NCI-H1092 (cell line): ENCODE measurements around the gene IWS1.
"Not testable (repeated sequence)": the region's sequence is repeated elsewhere in the genome, so short reads cannot be mapped to it uniquely, and the experiment has no call there.

ENCODE experiments used
- DNase-seq: peaks from one replicate; lab custom pipeline; 2025; lab: John Stamatoyannopoulos, UW

Gene IWS1

DNA sequence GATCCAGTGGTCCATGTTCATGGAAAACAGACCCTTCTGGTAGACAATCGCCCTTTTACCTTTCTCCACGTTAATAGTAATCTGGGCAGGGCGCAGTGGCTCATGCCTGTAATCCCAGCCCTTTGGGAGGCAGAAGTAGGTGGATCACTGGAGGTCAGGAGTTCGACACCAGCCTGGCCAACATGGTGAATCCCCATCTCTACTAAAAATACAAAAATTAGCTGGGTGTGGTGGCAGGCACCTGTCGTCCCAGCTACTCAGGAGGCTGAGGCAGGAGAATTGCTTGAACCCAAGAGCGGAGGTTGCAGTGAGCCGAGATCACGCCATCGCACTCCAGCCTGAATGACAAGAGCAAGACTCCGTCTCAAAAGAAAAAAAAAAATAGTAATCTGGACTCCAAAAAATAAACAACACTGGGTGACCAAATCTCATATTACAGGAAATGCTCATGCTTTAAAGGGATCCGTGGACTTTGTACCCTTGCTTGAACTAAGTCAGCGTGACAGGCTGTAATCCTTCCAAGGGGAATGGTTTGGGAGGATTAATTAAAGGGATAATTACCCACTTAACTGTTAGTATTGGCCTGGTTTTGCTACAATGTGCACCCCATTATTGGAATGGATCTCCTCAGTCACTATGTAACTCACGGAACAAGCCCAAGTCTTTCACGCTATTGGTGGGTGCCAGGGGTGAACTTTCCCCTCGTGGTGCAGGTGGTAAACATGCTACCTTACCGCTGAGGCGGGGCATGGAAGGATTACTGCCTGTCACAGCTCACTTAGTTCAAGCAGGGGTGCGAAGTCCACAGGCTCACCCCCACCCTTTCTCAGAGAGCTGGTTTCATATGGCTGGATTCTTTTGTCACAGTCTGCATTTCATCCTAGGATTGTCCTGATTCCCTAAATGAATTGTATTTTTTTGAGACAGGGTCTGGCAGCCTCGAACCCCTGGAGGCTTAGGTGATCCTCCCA, 71.4 kb downstream of the IWS1 start:
- DNase-seq = no peak

DNA sequence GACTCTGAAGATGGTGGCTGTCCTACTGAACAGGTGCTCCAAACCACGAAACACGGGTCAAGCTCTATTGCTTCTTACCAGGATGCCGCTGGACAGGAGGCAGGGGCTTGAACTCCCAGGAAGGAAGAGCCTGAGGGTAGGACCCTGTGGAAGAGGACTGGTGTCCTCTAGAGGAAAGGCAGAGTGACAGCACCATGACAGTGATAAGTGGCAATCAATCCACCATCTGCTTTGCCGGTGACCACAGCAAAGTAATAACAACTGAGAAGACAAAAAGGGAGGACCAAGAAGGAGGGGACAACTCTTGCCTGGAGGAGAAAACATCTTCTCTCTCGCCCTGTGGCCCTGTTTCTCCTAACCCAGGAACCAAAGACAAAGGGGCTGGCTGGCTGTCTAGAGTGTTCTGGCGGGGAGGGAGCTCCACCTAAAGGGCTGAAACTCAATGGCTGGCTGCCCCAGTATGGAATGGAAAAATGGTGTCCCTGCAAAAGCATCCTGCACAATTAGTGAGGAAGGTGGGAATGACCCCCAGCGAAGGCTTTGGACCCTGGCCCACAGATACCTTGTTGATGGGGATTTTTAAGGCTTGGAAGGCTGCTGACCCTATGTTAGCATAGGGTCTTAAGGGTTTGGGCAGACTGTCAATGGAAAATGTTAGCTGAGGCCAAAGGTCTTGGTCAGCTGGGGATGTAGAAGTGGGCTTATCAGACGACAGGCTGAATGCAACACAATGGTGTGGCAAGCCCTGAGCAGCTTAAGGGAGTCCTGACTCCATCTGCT, 72.7 kb downstream of the IWS1 start:
- DNase-seq = no peak

DNA sequence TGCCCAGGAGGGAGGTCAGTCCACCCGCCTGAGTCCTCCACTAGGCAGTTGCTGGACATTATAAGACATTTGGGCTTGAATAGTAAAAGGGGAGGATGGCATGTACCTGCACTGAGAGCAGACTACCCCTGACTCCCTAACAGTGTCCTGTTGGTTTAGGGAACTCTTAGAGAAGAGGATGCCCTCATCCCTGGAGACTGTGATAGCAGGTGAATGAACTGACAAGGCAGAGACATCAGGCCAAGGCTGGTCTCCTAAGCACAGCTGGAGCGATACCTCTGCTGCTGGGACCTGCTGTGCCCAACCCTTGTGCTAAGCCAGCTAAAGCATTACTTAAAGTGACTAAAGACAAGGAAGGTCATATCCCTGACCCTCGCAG, 73.3 kb downstream of the IWS1 start:
- no peak for DNase-seq

DNA sequence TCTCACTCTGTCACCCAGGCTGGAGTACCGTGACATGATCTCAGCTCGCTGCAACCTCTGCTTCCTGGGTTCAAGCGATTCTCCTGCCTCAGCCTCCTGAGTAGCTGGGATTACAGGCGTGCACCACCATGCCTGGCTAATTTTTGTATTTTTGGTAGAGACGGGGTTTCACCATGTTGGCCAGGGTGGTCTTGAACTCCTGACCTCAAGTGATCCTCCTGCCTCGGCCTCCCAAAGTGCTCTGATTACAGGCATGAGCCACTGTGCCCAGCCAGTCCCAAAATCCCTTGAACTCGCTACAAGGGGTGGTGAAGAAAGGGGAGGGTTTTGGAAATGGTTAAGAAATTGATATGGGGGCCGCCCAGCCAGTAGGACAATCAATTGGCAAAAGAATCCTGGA, 73.9 kb downstream of the IWS1 start:
- not testable (repeated sequence) for DNase-seq

DNA sequence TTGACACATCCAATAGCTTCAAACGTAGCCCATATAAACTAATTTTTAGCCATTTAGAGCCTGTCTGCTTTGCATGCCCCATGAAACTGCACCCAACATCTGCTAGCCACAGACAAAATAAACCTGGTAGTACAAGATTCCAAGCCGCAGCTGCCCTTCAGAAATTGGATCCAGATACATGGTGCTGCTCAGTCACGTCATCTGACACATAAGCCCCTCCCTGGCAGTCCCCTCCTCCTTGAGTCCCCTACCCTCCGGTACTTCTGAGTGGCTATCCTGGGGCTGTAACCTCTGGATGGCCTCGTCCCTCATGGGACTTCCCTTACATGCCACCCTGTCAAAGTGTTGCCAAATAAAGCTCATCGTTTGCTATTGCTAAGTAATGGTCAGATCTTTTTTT, 74.3 kb downstream of the IWS1 start:
- no peak for DNase-seq

DNA sequence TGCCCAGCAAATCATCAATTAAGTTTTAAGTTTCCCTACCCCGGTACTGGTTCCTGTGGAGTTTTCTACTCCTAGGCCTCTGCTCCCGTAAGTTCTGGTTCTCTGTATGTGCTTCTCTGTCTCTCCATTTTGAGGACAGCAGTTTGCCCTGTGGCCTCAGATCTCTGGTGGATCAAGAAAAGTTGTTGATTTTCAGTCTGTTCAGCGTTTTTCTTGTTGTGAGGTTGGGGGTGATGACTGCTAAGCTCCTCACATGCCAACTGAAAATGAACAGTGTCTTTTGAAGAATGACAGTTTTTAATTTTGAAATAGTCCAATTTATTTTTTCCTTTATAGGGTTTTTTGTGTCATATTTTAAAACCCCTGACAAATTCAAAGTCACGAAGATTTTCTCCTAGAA, 76.4 kb downstream of the IWS1 start:
- DNase-seq = no peak

DNA sequence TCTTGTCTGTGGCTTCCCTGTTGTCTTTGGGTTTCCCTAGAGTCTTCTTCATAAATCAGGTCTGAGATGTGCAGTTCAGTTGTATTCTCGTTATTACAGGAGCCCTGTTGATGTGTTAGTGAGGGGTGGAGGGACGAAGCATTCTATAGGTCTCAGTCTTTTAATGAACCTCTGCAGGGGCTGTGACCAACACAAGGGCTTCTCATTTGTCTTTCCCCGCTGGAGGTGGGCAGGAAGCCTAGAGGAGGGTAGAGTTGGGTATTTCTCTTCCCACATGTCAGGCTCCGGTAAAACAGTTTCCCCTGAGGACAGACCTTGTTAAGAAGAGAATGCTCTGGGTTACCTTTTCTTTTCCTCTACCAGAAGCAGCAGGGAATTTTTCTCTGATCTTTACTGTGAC, 76.9 kb downstream of the IWS1 start:
- DNase-seq = no peak

DNA sequence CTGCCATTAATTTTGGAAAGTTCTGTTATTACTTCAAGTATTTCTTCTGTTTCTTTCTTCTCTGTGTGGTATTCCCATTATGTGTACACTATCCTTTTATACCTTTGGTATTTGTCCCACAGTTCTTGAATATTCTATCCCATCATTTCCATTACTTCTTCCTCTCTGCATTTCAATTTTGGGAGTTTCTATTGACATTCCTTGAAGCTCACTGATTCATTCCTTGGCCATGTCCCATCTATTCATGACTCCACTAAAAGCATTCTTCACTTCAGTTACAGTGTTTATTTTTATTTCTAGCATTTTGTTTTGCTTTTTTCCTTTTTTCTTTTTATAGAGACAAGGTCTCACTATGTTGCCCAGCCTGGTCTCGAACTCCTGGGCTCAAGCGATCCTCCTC, 77.8 kb downstream of the IWS1 start:
- no peak for DNase-seq

DNA sequence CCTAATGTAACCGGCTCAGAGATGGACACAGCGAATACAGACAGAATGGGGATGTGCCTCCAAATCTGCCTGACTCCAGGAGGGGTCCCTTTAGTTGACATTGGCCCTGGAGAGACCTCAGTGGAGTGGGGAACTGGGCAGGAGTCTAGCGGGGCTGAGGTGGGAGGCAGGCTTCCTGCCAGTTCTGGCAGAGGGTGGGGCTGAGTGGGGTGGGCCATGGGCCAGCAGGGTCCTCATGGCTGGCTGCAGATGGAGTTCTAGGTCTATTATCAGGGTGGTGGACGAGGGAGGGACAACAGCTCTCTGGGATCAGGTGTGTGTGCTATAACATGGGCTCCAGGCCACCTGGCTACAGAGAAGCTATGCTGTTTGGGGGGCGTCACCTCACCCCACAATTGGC, 86.9 kb downstream of the IWS1 start:
- no peak for DNase-seq

DNA sequence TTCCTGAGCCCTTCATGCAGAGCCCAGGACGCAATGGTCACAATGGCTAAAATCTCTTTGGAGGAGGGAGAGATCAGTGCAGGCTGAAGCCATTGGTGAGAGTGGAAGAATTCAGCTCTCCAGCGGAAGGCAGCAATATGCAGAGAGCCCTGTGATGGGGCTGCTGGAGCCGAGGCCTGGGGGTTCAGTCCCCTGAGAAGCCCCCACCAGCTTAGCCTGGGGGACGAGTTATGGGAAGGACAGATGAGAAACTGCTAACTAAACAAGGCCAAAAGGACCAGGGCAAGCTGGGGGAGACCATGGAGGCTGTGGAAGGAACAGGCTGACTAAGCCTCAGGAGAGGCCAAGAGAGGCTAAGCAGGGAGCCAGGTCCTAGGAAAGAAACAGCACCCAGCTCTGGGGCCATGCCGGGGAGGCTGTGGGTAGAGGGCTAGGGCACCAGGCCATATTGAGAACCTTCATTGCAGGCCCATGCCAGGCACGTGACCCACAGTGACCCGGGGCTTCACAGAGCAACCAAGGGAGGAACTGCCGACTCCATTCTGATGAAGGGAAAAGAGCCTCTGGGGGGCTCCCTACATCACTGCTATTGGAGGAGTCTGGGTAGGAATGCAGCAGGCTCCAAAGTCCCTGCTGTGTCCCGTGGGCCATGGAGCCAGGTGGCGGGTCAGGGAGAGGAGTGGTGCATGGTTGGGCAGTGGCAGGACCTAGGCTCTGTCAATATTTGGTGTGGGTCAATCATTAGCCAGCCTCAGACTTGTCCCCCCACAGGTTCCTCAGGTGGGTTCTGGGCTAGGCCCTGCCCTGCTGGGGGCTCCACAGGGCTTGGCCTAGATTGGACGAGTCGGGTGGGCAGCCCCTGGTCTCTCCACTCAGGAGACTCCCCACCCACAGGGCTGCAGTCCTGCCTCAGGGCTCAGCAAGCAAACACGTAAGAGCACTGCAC, 88.2 kb downstream of the IWS1 start:
- no peak for DNase-seq

DNA sequence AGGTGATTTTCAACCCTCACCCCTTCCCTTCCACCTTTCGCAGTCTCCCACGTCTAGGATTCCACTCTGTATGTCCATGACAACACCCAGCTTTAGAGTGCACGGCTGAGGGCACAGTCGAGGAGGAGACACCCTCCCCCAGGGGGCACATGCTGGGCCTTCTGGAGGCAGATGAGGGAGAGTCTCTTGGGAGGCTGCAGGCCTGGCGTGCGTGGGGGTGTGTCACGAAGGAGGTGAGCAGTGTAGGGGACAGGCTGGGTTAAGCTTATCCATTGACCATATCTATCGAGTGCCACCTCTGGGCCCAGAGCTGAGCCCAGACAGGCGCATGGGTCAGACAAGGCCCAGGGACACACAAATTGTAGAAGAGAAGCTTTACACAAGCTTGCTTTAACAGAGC, 89.2 kb downstream of the IWS1 start:
- no peak for DNase-seq

DNA sequence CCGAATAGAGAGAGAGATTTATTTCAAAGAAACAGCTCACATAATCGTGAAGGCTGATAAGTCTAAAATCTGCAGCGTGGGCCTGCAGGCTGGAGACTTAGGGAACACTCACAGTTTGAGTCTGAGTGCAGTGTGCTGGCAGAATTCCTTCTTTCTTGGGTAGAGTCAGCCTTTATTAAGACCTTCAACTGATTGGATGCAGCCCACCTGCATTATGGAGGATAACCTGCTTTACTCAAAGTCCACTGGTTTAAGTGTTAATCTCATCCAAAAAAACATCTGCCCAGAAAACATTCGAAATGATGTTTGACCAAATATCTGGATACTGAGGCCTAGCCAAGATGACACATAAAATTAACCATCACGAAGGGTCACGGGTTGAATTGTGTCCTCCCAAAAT, 91.8 kb downstream of the IWS1 start:
- DNase-seq = no peak

DNA sequence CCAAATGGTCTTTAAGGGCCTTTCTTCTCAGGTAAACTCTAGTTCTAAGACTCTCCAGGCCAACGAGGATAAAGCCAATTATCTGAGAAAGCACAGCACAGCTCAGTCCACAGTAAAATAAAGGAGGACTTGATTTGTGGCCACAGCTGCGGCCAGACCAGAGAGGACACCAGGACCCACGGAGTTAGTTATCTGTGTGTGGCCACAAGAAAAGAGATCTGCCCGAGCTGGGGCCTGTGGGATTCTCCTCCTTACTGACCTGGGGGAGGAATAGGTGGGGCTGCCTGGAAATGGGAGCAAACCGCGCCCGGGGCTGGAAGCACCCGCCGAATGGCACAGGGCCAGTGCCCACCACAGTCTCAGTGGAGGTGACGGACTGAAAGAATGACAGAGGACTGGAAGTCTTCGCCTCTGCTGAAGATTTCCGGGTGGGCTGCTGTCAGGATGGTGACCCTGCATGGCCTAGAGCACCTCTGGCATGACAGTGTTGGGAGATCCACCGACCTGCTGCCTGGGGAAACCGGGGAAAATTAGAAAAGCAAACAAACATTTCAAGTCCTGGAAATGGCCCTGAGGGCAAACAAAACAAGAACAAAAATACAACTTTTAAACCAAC, 94.8 kb downstream of the IWS1 start:
- no peak for DNase-seq
